HepG2 (cell line): Measurements from ENCODE around the gene NFATC2. TPM values are rescaled to one million over a fixed set of nuclear protein-coding genes. Genes with fewer than 3 reads are reported as not detected.

ENCODE experiments used
- HDAC2 ChIP-seq: sonication (generic); formaldehyde crosslinking; IDR thresholded peaks from 2 replicates; pipeline ENCODE4 v1.4.0; 2020; ENCODE audit warnings: missing genetic modification reagents
- JUN ChIP-seq: sonication (generic); formaldehyde crosslinking; IDR thresholded peaks from 2 replicates; pipeline ENCODE4 v1.4.0; 2020; ENCODE audit warnings: mild to moderate bottlenecking, missing genetic modification reagents
- MXD1 ChIP-seq: sonication (generic); formaldehyde crosslinking; IDR thresholded peaks from 2 replicates; pipeline ENCODE4 v1.4.0; 2020; ENCODE audit warnings: mild to moderate bottlenecking, missing genetic modification reagents
- NFE2 ChIP-seq: sonication (generic); formaldehyde crosslinking; IDR thresholded peaks from 2 replicates; pipeline ENCODE4 v1.4.0; 2020; ENCODE audit warnings: missing genetic modification reagents
- NR2F1 ChIP-seq, 2 experiments: fragments of 450-650 bp in 1 of 2; formaldehyde crosslinking in 1 of 2; IDR thresholded peaks; 2 replicates each; pipeline versions ENCODE4 v1.5.0 to v1.6.1; 2016 to 2020; ENCODE audit warnings: mild to moderate bottlenecking in 1 of 2, missing compliant biosample characterization in 1 of 2, missing genetic modification reagents in 1 of 2, moderate library complexity in 1 of 2
- PHB2 ChIP-seq: fragments of 450-650 bp; IDR thresholded peaks from 2 replicates; pipeline ENCODE4 v1.6.1; 2018; ENCODE audit not compliant: partially characterized antibody
- PREB ChIP-seq: sonication (generic); formaldehyde crosslinking; IDR thresholded peaks from 2 replicates; pipeline ENCODE4 v1.4.0; 2020; ENCODE audit warnings: missing genetic modification reagents
- ZBED4 ChIP-seq: sonication (generic); formaldehyde crosslinking; IDR thresholded peaks from 2 replicates; pipeline ENCODE4 v1.4.0; 2020; ENCODE audit warnings: missing genetic modification reagents, borderline replicate concordance
- ZC3H13 ChIP-seq: sonication (generic); formaldehyde crosslinking; IDR thresholded peaks from 2 replicates; pipeline ENCODE4 v1.8.1; 2023; ENCODE audit warnings: mild to moderate bottlenecking, missing genetic modification reagents, moderate library complexity
- ZNF263 ChIP-seq: sonication (generic); formaldehyde crosslinking; IDR thresholded peaks from 2 replicates; pipeline ENCODE4 v1.4.0; 2020; ENCODE audit warnings: missing genetic modification reagents
- ZNF562 ChIP-seq: sonication (generic); formaldehyde crosslinking; IDR thresholded peaks from 2 replicates; pipeline ENCODE4 v1.8.0; 2022; ENCODE audit warnings: missing genetic modification reagents, borderline replicate concordance
- polyA plus RNA-seq, 8 experiments: library from polyadenylated mRNA; depleted of rRNA in 3 of 8; stranded (reverse) in 7 of 8; unstranded in 1 of 8; fragments of >200 nt; fragmentation: Illumina TruSeq in 4 of 8; extraction: Trizol in 4 of 8; gene quantifications; 2 replicates each; pipeline versions ENCODE4 v1.2.1 to v1.2.3, GENCODE V29; 2011 to 2016; ENCODE audit warnings: low read depth in 4 of 8, missing spikeins in 1 of 8, mixed read lengths in 1 of 8; ENCODE audit not compliant: insufficient read depth in 1 of 8
- total RNA-seq, 5 experiments: library from RNA; depleted of rRNA; stranded (reverse); fragments of >200 nt; fragmentation: Illumina TruSeq; extraction: Trizol; gene quantifications; 2 replicates each; pipeline ENCODE4 v1.2.3, GENCODE V29; 2016; ENCODE audit warnings: low read depth in 1 of 5
- TF ChIP-seq, protein P1 (sequence below): IDR thresholded peaks from 2 replicates; pipeline ENCODE4 v1.6.1; 2016
- TF ChIP-seq, protein P2 (sequence below): sonication (generic); formaldehyde crosslinking; IDR thresholded peaks from 2 replicates; pipeline ENCODE4 v1.5.0; 2020; ENCODE audit warnings: mild to moderate bottlenecking, missing genetic modification reagents

Gene NFATC2
- total and polyA plus RNA-seq, 2 of the 13 experiments (the other 11 are each of a cell fraction or from before 2014, with no cell fraction given): 1.9 to 3.3 TPM

- TF ChIP-seq PHB2 (no peak), NFE2 (CRISPR knock-in tag) (no peak), PREB (CRISPR knock-in tag) (no peak), HDAC2 (CRISPR knock-in tag) (no peak), ZBED4 (no peak), MXD1 (no peak), ZNF263 (CRISPR knock-in tag) (no peak), ZC3H13 (CRISPR knock-in tag) (no peak), NR2F1 (CRISPR knock-in tag; IDR thresholded peaks at IDR 0.05) (peak; percentile 49 to 64; a peak in 2 of 4 replicates), JUN (CRISPR knock-in tag) (no peak), ZNF562 (CRISPR knock-in tag) (no peak)
- TF ChIP-seq, protein P1, sequence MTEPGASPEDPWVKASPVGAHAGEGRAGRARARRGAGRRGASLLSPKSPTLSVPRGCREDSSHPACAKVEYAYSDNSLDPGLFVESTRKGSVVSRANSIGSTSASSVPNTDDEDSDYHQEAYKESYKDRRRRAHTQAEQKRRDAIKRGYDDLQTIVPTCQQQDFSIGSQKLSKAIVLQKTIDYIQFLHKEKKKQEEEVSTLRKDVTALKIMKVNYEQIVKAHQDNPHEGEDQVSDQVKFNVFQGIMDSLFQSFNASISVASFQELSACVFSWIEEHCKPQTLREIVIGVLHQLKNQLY: no peak
- TF ChIP-seq, protein P2, sequence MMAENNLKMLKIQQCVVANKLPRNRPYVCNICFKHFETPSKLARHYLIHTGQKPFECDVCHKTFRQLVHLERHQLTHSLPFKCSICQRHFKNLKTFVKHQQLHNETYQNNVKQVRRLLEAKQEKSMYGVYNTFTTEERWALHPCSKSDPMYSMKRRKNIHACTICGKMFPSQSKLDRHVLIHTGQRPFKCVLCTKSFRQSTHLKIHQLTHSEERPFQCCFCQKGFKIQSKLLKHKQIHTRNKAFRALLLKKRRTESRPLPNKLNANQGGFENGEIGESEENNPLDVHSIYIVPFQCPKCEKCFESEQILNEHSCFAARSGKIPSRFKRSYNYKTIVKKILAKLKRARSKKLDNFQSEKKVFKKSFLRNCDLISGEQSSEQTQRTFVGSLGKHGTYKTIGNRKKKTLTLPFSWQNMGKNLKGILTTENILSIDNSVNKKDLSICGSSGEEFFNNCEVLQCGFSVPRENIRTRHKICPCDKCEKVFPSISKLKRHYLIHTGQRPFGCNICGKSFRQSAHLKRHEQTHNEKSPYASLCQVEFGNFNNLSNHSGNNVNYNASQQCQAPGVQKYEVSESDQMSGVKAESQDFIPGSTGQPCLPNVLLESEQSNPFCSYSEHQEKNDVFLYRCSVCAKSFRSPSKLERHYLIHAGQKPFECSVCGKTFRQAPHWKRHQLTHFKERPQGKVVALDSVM: 0 out of 2 replicates have a peak, but pooled peaks have one; percentile 5
- TF ChIP-seq, all 625 proteins: peak for 26
These were observed 114.7 kb downstream of the NFATC2 start (continued) for GRCh38 chr20:51427651-51428291.
